Stimulated activated CD8-positive, alpha-beta memory T cell treated with anti-CD3 and anti-CD28 coated beads, Interleukin-2, amount 100 ng/mL, for 1 hour (primary cell): Measurements from ENCODE around the gene TAAR1.
"Not testable (repeated sequence)": the region's sequence is repeated elsewhere in the genome, so short reads cannot be mapped to it uniquely, and the experiment has no call there.

Experiments used
- DNase-seq, 2 donors: peaks; one replicate each; pipeline ENCODE4 v3.0.0-alpha.2; 2020; ENCODE audit warnings: low read depth in 2 of 2

The TAAR1 gene

DNA sequence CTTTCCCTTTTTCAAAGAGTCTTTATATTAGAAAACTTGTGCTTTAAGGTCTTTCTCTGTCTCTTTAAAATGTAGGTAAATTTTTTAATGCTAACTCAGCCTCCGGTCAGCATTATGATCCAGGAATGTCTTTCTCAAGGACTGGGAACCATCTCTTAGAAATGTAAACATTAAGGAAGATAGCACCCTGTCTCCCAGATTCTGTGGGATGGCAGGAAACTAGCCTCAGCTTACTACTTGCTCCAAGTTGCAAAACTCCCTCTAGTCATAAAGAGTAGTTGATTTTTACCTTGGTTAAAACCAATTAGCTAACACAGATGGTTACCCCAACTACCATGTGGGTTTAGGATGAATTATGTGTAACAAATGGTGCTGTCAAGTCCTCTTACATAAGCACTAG is 4.7 kb upstream of the TAAR1 start:
- no peak for DNase-seq

DNA sequence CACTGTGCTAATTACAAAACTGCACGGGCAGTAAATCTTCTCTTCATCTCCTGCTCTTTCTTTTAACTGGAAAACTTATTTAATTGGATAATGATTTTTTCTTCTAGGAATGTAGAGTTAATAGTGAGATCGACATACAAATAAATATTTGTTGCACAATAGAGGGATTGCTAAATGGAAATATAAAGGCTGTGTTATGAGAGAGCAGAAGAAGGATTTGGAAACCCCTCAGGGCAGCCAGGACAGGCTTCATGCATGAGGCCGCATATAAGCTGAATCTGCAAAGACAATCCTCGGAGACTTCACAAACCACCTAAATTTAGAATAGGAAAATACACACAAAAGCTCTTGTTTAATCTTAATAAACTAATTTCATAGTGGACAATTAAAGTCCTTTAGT is 2.9 kb upstream of the TAAR1 start:
- DNase-seq = no peak

DNA sequence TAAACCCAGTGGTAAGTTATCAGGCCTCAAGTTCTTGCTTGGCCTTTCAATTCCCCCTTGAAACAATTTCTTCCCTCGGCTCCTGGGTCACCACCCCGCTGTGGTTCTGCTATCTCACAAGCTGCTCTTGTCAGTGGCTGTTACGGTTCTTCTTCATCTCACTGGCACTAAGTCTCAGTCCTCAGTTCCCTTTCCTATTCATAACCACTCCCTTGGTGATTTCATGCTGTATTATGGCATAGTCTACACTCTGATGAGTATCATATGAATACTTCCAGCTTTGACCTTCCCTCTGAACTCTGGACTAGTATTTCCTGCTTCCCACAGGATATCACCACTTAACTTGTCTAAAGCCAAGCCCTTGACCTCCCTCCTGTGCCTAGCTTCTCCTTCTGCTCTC is 7.9 kb downstream of the TAAR1 start:
- no peak for DNase-seq

DNA sequence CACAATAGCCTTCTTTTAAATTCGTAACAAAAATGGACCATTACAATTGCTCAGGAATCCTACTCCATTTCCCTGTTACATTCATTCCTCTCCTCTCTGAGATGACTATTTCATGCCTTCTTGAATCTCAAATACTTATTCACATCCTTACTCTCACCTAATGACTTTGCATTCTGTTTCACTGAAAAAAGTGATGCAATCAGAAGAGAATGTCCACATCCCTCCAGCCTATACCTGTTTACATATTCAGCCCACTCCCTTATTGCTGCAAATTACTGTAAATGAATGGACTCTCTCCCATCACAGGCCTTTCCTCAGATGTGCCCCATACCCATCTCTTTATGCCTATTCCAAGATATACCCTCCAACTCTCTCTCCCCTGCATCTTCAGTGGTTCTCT is 8.6 kb downstream of the TAAR1 start:
- no peak for DNase-seq

DNA sequence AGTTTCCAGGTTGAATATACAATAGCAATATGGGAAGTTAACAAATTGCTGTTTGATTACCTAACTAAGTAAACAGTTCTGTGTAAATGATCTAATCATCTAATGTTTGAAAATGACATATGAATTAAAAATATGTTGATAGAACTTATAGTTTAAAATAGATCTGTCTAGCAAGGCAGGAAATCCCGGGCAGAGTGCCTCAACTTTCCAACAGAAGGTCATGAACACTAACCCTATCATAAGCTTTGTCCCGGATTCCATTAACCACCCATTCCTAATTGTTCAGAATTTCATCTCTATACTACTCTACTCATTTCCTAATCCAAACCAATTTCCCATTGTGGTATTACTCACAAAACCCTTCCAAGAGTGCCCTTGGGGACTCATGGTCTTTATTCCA is 10.2 kb downstream of the TAAR1 start:
- DNase-seq = no peak

DNA sequence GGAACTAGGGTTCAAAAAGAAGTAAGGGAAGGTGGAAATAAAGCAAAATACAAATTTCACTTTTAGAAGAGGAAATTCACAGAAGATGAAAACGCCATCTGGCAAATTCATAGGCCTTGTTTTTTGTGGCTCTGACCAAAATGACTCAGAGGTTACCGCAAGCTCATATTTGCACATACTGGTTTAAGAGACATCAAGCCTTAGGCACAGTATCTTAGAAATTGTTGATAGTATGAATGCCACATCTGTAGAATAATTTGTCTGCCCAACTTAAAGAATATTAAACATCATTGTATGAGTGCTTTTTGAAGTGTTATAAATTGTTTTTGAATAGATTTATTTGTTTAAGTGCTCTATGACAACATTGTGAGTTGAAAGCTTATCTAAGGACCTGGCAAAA is 10.6 kb downstream of the TAAR1 start:
- peak in 1 of 2 donors; percentile 8 for DNase-seq

DNA sequence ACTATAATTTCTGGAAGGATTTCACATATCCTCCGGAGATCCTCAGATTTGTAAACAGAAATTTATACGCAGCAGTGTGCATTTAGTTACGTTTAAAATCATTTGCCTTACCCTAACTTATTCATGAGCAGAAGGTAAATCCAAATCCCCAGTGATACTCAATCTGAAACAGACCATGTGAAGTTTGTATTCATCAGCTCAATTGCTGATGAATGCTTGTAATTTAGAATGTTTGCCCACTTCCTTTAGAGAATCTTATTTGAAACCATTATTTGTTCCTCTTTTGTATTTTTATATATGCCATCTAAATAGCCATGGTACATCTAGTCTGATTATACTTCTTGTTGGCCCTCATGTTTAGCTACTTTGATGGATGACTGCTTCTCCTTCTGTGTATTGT is 15.4 kb downstream of the TAAR1 start:
- DNase-seq = no peak

DNA sequence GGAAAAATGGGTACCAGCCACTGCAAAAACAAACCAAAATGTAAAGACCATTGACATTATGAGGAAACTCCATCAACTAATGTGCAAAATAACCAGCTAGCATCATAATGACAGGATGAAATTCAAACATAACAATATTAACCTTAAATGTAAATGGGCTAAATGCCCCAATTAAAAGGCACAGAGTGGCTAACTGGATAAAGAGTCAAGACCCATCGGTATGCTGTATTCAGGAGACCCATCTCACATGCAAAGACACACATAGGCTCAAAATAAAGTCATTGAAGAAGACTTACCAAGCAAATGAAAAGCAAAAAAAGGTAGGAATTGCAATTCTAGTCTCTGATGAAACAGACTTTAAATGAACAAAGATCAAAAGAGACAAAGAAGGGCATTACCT is 21.8 kb downstream of the TAAR1 start:
- DNase-seq = not testable (repeated sequence)

DNA sequence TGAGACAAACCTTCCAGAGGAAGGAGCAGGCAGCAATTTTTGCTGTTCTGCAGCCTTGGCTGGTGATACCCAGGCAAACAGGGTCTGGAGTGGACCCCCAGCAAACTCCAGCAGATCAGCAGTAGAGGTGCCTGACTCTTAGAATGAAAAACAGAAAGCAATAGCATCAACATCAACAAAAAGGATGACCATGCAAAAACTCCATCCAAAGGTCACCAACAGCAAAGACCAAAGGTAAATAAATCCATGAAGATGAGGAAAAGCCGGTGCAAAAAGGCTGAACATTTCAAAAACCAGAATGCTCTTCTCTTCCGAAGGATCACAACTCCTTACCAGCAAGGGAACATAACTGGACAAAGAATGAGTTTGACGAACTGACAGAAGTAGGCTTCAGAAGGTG is 23.1 kb downstream of the TAAR1 start:
- DNase-seq = not testable (repeated sequence)

DNA sequence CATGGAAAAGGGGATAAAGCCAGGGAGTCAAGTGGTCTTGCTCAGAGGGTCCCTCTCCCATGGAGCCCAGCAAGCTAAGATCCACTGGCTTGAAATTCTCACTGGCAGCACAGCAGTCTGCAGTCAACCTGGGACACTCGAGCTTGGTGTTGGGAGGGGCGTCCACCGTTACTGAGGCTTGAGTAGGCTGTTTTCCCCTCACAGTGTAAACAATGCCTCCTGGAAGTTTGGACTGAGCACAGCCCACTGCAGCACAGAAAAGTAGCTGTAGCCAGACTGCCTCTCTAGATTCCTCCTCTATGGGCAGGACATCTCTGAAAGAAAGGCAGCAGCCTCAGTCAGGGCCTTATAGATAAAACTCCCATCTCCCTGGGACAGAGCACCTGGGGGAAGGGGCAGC is 23.7 kb downstream of the TAAR1 start:
- DNase-seq = not testable (repeated sequence)

DNA sequence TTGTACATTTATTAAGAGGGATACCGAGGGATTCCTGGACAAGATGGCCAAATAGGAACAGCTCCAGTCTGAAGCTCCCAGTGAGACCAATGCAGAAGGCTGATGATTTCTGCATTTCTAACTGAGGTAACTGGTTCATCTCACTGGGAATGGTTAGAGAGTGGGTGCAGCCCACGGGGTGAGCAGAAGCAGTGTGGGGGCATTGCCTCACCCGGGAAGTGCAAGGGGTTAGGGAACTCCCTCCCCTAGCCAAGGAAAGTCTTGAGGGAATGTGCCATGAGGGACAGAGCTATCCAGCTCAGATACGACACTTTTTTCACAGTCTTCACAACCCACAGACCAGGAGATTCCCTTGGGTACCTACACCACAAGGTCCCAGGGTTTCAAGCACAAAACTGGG is 24.2 kb downstream of the TAAR1 start:
- no peak for DNase-seq

DNA sequence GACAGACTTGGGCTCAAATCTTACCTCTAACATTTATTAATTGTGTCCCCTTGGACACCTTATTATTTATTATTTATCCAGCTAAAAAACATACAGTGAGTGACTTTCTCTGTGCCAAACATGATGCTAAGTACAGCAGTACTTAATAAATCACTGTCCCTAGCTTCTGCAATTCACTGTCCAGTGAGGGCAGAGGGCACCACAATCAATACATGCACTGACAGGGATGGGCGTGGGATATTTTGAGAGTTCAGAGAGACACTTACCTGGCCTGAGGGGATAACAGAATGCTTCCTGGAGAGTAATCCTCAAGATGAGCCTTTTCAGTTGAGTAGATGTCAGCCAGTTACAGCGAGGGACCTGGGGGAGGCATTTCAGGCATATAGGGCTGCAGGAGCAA is 25.6 kb downstream of the TAAR1 start:
- no peak for DNase-seq

DNA sequence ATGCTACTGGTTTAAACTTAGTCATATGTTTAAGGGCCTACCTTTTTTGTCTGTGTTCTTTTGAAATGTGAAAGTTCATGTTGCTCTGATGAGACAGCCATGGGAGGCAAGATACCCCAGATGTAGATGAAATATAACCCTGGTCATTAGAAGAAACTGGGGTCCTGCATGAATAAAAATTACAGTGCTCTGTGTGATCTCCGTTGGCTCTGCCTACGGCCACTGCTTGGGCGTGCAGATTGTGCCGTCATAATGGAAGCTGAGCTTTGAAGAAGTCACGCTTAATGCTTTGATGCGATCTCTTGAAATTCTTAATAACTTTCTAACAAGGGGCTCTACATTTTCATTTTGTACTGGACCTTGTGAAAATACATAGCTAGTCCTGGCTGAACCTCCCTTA is 34.8 kb downstream of the TAAR1 start, which contains the start of gene TAAR2:
Gene TAAR2 (minus strand): TSS at position 101 of the 400 bp plus-strand sequence. CDS start 0 bp downstream, at position 101.
- DNase-seq = no peak

DNA sequence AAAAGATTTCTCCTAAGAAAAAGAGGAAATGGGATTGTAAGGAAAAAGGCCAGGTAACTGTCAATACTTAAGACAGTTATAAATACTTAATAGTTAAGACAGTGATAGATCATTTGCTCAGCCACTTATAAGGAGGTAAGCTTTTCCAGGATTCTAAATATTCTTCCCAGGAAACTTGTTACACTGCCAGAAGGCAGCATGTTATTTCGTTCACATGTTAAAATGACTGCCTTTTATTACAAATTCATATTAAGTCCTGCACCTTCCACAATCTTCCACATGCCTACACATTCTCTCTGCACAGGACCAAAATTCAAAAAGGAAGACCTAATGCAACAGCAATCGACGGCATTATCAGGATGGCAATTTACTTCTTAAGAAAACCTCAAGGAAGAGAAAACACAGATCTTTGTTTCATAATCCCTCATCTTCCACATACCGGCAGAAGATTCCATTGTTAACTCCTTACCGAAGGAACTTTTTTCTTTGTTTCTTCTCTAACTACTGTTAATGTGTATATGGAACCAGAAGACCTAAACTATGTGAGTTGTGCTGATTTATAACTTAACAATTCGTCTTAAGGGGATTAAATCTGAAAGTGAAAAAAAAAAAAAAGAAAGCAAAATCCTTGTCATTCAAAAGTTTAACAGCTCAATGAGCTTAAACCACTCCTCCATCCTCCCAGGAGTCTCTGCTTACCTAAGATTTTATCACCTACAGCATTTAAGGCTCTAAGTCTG is 35.7 kb downstream of the TAAR1 start:
- no peak for DNase-seq

DNA sequence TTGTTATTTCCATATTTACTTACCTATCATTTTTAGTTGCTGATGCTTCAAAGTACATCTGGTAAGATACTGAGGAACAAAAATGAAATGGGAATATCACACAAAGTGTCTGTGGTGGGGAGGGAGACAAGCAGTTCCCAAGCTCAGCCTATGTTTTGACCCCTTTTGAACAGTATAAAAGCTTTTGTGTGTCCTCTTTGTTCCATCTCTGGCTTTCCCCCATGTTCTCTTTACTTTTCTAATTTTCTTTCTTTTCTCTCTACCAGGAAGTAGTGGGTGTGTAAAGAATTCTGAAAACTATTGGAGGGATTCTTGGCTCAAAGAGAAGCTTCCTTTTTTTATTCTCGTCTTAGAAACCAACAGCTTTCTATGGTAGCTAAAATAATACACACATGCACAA is 42.3 kb downstream of the TAAR1 start:
- DNase-seq = no peak

DNA sequence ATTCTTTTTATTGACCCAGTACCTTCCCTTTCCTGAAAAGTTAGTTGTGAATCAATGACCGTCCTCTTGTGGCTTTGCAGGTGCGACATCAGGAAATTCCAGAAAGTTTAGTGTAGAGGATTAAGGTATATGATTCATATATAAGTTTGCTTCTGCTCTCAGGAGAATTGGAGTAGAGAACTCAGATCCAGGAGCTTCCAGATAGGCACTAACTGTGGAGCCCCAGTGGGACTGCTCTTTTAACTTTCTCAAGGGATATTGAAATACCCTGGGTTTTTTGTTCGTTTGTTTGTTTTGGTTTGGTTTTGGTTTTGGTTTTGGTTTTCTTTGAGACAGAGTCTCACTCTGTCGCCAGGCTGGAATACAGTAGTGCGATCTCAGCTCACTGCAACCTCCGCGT is 44.4 kb downstream of the TAAR1 start:
- DNase-seq = no peak

DNA sequence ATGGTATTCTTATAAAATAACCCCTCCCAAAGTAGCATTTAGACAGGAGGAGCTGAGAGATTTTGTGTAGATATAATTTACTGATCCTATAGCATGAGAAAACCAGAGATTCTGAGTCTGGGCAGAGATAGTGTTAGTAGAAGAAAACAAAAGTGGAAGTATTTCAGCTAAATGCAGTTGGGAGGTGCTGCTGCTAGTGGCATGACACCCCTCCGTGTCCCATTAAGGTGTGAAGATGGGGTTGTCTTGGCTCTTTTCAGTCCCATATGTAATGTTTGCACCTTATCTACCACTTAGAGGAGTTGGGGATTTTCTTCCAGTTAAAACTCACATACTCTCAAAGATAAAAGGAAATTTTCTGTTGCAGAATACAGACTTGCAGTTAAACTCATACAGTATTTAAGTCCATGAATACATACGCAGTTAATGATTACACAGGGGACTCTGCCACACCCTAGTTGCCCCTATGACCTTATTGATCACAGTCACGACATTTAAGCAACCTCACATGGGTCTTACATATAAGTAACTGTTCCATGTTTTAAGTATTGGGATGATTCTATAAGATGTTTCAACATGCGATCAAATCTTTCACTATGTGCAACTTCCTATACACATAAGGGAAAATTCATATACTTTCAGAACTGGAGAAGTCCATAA is 46.4 kb downstream of the TAAR1 start:
- no peak for DNase-seq

DNA sequence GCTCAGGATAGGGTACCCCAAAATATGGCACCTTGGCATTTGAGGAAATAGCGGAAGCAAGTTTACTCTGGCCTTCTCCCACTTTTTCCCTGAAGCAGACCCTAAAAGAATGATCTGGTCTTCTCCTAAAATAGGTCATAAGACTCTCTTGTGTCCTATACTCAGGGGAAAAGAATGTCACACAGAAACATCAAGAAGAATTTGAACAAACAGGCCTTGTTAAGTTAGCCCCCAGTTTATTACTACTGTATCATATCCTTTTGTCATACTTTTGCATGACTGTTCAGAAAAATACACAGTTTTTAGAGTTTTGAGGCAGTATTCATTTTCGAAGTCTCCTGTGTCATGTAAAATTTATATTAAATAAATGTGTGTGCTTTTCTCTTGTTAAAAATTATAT is 47.4 kb downstream of the TAAR1 start:
- no peak for DNase-seq

DNA sequence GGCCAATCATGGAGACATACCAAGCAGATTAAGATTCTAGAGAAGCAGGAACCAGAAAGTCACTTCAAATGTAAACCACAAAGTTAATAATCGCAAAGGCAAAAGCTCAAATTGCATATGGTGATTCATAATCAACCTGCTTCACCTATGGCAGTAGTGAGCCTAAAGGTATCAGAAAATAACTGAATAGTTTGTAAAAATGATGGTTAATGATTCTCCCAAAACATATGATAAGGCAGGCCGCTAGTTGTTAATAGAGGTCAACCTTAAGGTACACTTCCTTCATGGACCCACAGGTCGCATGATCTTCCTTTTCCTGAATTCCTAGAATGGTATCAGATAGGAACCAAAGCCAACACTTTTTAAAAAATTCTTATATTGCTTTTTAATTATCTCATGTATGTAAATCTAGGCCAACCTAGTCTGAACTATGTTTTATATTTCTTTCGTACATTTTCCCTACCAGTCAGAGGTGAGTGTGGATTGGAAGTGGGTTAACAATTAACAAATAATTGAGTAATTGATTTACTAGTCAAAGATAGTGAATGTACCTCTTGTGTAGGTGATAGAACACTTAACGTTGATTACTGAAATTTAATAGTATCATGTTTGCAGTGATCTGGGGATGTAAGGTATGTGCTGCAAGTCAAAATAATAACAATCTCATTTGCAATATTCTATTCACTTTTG is 51.3 kb downstream of the TAAR1 start:
- no peak for DNase-seq

DNA sequence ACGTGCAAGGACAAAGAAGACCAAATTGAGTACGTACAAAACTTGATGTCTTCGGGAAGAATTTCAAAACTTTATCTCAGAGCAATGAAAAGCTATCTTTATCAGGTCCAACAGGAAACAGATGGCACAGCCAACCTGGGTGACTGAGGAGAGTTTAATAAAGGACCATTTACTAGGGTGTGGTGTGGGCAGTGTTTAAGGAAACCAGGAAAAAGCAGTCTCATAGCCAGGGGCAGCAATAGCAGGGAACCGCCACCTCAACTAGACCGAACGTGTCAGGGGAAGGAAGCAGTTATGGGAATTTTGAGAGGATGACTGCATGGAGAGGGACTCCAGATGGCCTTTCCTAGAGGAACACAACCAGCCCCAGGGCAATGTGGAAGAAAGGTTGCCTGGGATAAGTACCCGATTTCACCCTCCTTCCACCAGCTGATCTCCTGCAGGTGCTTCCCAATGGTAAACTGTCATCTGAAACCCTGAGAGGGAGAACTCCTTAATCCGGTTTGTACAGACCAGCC is 54.3 kb downstream of the TAAR1 start:
- no peak for DNase-seq

DNA sequence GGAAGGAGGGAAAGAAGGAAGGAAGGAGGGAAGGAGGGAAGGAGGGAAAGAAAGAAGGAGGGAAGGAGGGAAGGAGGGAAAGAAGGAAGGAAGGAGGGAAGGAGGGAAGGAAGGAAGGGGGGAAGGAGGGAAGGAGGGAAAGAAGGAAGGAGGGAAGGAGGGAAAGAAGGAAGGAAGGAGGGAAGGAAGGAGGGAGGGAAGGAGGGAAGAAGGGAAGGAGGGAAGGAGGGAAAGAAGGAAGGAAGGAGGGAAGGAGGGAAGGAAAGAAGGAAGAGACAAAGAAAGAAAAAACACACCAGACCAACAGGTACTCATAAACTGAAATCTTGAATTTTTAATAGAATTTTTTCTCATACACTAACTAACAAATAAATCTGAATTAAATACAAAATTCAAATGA is 58.1 kb downstream of the TAAR1 start:
- DNase-seq = not testable (repeated sequence)

DNA sequence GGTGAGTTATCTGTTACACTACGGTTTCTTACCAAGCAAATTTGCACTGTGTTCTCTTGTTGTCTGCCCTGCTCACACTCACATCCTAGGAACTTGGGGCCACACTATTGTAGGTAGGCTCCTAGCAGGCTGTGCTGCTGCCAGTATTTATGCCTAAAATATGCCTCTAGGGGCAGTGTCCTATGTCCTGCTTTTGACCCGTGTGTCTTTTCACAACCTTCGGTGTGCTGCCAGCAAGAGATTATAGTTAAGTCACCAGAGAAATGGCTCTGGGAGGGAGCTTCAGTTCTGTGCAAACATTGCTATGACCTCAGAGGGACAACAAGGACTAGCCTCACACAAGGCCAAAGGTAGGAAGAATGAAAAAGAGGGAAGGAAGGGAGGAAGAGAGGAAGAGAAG is 60.5 kb downstream of the TAAR1 start:
- DNase-seq = no peak

DNA sequence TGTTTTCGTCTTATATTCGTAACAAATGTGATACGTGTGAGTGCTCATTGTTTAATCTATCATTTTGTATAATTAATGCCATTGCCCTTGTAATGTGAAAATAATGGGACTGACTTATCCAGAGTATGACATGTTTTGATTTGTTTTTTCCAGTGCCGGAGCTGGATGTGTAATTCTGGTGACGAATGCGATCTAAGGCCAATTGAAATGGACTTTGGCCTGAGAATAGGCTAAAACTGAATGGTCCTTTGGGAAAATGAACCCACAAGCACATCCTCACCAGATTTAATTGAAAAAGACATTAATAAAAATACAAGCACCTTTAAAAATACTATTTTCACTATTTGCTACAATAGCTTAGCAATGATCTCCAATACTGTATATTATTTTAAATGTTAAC is 62.8 kb downstream of the TAAR1 start:
- no peak for DNase-seq
